Chondrocyte (in vitro differentiated cells): ENCODE measurements around the gene DDAH1. TPM values are rescaled to one million over a fixed set of nuclear protein-coding genes. Genes with fewer than 3 reads are reported as not detected.

Source experiments
- DNase-seq: peaks from one replicate; pipeline ENCODE4 v3.0.0; 2021; ENCODE audit warnings: mixed read lengths, low spot score
- H3K27ac Mint-ChIP-seq: one replicate; pipeline ENCODE4 v1.8.0; 2021; ENCODE audit warnings: mild to moderate bottlenecking, moderate library complexity, mixed read lengths; ENCODE audit not compliant: unreplicated experiment
- H3K27me3 Mint-ChIP-seq: 2 replicates; pipeline ENCODE4 v1.8.0; 2021; ENCODE audit warnings: low read depth, mixed read lengths
- H3K36me3 Mint-ChIP-seq: 2 replicates; pipeline ENCODE4 v1.8.0; 2021; ENCODE audit warnings: low read depth, mixed read lengths
- H3K4me1 Mint-ChIP-seq: 2 replicates; pipeline ENCODE4 v1.8.0; 2021; ENCODE audit warnings: low read depth, mild to moderate bottlenecking, mixed read lengths
- H3K4me3 Mint-ChIP-seq: one replicate; pipeline ENCODE4 v1.8.0; 2021; ENCODE audit warnings: mild to moderate bottlenecking, moderate library complexity, mixed read lengths; ENCODE audit not compliant: unreplicated experiment
- H3K9me3 Mint-ChIP-seq: 2 replicates; pipeline ENCODE4 v1.8.0; 2021; ENCODE audit warnings: low read depth, mixed read lengths
- total RNA-seq: library from RNA; stranded (reverse); gene quantifications from 3 replicates; pipeline ENCODE4 v1.2.1, GENCODE V29; 2021
- TF ChIP-seq, protein P1 (sequence below): fragments of 200-600 bp; sonication (generic); IDR thresholded peaks from 2 replicates; pipeline ENCODE4 v1.5.0; 2021; ENCODE audit warnings: antibody characterized with exemption, mild to moderate bottlenecking, moderate library complexity

DDAH1 gene
- total RNA-seq, 1 donor from 2014 or later: 91.8 TPM

DNA sequence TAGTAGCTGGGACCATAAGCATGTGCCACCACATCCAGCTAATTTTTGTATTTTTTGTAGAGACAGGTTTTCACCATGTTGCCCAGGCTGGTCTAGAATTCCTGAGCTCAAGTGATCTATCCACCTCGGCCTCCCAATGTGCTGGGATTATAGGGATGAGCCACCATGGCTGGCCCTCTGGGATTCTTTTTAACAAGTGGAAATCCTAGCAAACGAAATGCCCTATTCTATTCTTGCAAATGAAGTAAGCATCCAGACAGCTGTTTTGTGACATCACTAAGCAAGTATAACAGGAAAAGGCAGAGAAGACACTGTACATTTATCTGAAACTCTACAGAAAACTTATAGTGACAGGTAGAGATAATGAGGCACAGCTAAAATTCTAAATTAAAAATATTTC lies 86.4 kb downstream of the DDAH1 start:
- Mint-ChIP-seq H3K4me3 (no peak overlapping the region), H3K4me1 (peaks cover 49% of the 10 kb centered on the region), H3K27ac (no peak overlapping the region), H3K36me3 (peaks cover 13% of the 10 kb centered on the region), H3K27me3 (no peaks in the 10 kb centered on the region), H3K9me3 (peaks cover 13% of the 10 kb centered on the region)
- DNase-seq: no peak
- TF ChIP-seq, protein P1, sequence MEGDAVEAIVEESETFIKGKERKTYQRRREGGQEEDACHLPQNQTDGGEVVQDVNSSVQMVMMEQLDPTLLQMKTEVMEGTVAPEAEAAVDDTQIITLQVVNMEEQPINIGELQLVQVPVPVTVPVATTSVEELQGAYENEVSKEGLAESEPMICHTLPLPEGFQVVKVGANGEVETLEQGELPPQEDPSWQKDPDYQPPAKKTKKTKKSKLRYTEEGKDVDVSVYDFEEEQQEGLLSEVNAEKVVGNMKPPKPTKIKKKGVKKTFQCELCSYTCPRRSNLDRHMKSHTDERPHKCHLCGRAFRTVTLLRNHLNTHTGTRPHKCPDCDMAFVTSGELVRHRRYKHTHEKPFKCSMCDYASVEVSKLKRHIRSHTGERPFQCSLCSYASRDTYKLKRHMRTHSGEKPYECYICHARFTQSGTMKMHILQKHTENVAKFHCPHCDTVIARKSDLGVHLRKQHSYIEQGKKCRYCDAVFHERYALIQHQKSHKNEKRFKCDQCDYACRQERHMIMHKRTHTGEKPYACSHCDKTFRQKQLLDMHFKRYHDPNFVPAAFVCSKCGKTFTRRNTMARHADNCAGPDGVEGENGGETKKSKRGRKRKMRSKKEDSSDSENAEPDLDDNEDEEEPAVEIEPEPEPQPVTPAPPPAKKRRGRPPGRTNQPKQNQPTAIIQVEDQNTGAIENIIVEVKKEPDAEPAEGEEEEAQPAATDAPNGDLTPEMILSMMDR: no peak

DNA sequence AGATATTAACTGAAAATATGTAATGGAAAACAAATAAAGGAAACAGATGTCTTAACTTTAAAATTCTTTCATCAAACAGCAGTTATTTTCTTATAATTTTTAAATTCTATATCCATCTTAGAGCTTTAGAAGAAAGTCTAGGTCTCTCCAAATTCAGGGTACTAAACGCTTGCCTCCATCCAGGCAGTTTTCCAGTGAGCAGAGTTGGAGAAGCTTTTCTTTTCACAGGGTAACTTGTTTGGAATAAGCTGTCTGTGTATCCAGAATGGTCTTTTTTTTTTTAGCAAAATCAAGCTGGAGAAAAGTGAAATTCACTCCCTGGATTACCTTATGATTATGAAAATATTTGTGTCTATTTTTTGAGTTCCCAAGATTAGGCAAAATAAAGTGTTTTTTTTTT lies 88.6 kb downstream of the DDAH1 start:
- Mint-ChIP-seq H3K27ac (no peak overlapping the region), H3K4me1 (peaks cover 69% of the 10 kb centered on the region), H3K36me3 (peaks cover 2% of the 10 kb centered on the region), H3K9me3 (no peaks in the 10 kb centered on the region), H3K4me3 (no peak overlapping the region), H3K27me3 (no peaks in the 10 kb centered on the region)
- DNase-seq: no peak
- TF ChIP-seq, protein P1: no peak

GRCh38 chr1:85375493-85375892 lies 89.5 kb downstream of the DDAH1 start:
- peaks cover 78% of the 10 kb centered on the region for H3K4me1 Mint-ChIP-seq

DNA sequence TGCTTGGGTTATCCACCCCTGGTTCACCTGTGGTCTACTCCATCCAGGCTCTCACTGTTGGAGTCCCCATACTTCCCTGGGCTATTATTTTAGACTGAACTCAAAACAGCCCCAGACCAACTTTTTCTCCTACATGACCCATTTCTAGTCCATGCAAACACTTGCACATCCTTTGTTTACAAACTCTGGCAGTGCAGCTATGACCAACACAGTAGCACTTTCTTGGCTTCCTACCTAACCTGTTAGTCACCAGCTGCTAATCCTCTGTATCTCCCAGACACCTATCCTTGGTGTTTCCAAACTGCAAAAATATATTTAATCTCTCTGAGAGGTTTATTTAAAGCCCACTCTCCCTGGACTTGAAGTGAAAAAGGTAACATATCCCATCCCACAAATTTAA lies 90.8 kb downstream of the DDAH1 start:
- H3K27me3 Mint-ChIP-seq: no peaks in the 10 kb centered on the region
- H3K36me3 Mint-ChIP-seq: peaks cover 2% of the 10 kb centered on the region
- H3K4me3 Mint-ChIP-seq: no peak overlapping the region
- DNase-seq: no peak
- no peaks in the 10 kb centered on the region for H3K9me3 Mint-ChIP-seq
- H3K4me1 Mint-ChIP-seq: peaks cover 81% of the 10 kb centered on the region
- TF ChIP-seq, protein P1: no peak
- H3K27ac Mint-ChIP-seq: peak overlapping the region; percentile 51

More at GRCh38 chr1:85375493-85375892, 89.5 kb downstream of the DDAH1 start:
- no peak overlapping the region for H3K4me3 Mint-ChIP-seq
- H3K27me3 Mint-ChIP-seq: no peaks in the 10 kb centered on the region
- no peak for DNase-seq
- H3K27ac Mint-ChIP-seq: peak overlapping the region; percentile 29
- no peaks in the 10 kb centered on the region for H3K9me3 Mint-ChIP-seq
- peaks cover 2% of the 10 kb centered on the region for H3K36me3 Mint-ChIP-seq
- TF ChIP-seq, protein P1: no peak

DNA sequence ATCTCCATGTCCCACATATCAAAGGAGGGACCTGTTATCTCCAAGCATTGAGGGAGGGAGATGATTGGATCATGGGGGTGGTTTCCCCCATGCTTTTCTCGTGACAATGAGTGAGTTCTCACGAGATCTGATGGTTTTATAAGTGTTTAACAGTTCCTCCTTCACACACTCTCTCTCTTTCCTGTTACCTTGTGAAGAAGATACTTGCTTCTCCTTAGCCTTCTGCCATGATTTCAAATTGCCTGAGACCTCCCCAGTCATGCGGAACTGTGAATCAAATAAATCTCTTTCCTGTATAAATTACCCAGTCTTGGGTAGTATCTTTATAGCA lies 91.6 kb downstream of the DDAH1 start:
- no peak overlapping the region for H3K4me3 Mint-ChIP-seq
- peaks cover 85% of the 10 kb centered on the region for H3K4me1 Mint-ChIP-seq
- peak overlapping the region; percentile 62 for H3K27ac Mint-ChIP-seq
- H3K27me3 Mint-ChIP-seq: no peaks in the 10 kb centered on the region
- H3K36me3 Mint-ChIP-seq: peaks cover 2% of the 10 kb centered on the region
- no peaks in the 10 kb centered on the region for H3K9me3 Mint-ChIP-seq
- TF ChIP-seq, protein P1: no peak
- DNase-seq: no peak
